Measurements from ENCODE around the gene CUTA.

The CUTA gene

GRCh38 chr6:33451606-33452005 is 33.7 kb upstream of the CUTA start:
- no peak for DNase-seq (ENCODE audit: insufficient read length)
- no peak for FAIRE-seq
- no peak for TF ChIP-seq POLR2A (IDR thresholded peaks at IDR 0.05; ENCODE audit: low read depth, low read length)
- no peak for TF ChIP-seq TAF1 (IDR thresholded peaks at IDR 0.05; ENCODE audit: borderline replicate concordance, low read depth, low read length)
- TF ChIP-seq POLR2AphosphoS5 (IDR thresholded peaks at IDR 0.05; ENCODE audit: low read depth, low read length): no peak

DNA sequence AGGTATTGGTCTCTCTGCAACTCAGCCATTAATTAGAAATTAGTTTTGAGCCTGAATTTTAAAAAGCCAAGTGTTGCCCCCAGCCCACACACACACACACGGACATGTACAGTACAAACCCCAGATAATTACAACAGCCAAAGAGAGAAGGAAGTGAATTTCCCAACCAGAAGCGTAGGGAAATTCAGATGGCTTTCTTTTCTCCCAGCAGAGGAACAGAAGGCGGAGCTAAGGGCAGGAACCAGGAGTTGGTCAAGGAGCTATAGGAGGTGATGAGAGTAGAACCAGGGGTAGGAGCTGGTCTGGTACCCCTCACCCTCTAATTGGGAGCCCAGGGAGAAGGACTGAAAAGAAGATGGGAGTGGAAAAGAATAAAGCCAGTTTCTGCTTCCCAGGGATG is 32.5 kb upstream of the CUTA start:
- TF ChIP-seq POLR2AphosphoS5 (IDR thresholded peaks at IDR 0.05; ENCODE audit: low read depth, low read length): no peak
- TF ChIP-seq TAF1 (IDR thresholded peaks at IDR 0.05; ENCODE audit: borderline replicate concordance, low read depth, low read length): no peak
- TF ChIP-seq POLR2A (IDR thresholded peaks at IDR 0.05; ENCODE audit: low read depth, low read length): no peak
- DNase-seq (ENCODE audit: insufficient read length): no peak
- FAIRE-seq: no peak

- FAIRE-seq: no peak
- no peak for TF ChIP-seq POLR2AphosphoS5 (IDR thresholded peaks at IDR 0.05; ENCODE audit: low read depth, low read length)
- no peak for TF ChIP-seq POLR2A (IDR thresholded peaks at IDR 0.05; ENCODE audit: low read depth, low read length)
- TF ChIP-seq TAF1 (IDR thresholded peaks at IDR 0.05; ENCODE audit: borderline replicate concordance, low read depth, low read length): no peak
- DNase-seq (ENCODE audit: insufficient read length): no peak
Observed at GRCh38 chr6:33446356-33446755, 28.4 kb upstream of the CUTA start.

GRCh38 chr6:33445119-33445603 is 27.3 kb upstream of the CUTA start:
- no peak for FAIRE-seq
- DNase-seq (ENCODE audit: insufficient read length): no peak
- TF ChIP-seq POLR2AphosphoS5 (IDR thresholded peaks at IDR 0.05; ENCODE audit: low read depth, low read length): no peak
- TF ChIP-seq TAF1 (IDR thresholded peaks at IDR 0.05; ENCODE audit: borderline replicate concordance, low read depth, low read length): no peak
- TF ChIP-seq POLR2A (IDR thresholded peaks at IDR 0.05; ENCODE audit: low read depth, low read length): no peak

DNA sequence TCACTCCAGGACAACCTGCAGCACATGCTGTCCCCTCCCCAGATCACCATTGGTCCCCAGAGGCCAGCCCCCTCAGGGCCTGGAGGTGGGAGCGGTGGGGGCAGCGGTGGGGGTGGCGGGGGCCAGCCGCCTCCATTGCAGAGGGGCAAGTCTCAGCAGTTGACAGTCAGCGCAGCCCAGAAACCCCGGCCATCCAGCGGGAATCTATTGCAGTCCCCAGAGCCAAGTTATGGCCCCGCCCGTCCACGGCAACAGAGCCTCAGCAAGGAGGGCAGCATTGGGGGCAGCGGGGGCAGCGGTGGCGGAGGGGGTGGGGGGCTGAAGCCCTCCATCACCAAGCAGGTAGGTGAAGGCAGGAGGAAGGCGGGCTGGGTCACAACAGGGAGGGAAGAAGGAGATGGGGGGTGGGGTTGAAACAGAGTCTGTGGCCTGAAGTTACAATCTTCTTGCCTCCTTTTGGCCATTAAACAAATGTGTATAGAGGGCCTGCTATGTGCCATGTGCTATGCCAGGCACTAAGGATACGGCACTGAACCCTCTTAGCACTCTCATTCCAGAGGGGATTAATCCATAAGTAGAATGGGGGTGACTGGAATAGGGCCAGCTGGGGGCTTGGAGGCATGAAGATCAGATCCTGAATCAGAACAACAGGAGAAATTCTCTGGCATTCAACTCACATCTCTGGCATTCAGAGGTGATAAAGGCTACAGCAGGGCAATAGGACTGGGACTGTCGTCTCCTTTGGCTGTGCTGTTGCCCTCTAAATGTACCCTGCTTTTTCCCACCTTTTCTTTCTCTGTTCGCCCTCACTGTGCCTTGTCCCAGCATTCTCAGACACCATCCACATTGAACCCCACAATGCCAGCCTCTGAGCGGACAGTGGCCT is 26.0 kb upstream of the CUTA start:
- DNase-seq (ENCODE audit: insufficient read length) (no peak), FAIRE-seq (no peak)
- TF ChIP-seq POLR2A (IDR thresholded peaks at IDR 0.05; ENCODE audit: low read depth, low read length) (no peak), POLR2AphosphoS5 (IDR thresholded peaks at IDR 0.05; ENCODE audit: low read depth, low read length) (no peak), TAF1 (IDR thresholded peaks at IDR 0.05; ENCODE audit: borderline replicate concordance, low read depth, low read length) (no peak)

GRCh38 chr6:33443025-33443424 is 25.1 kb upstream of the CUTA start:
- TF ChIP-seq POLR2AphosphoS5 (IDR thresholded peaks at IDR 0.05; ENCODE audit: low read depth, low read length): no peak
- no peak for TF ChIP-seq POLR2A (IDR thresholded peaks at IDR 0.05; ENCODE audit: low read depth, low read length)
- no peak for TF ChIP-seq TAF1 (IDR thresholded peaks at IDR 0.05; ENCODE audit: borderline replicate concordance, low read depth, low read length)
- FAIRE-seq: no peak
- DNase-seq (ENCODE audit: insufficient read length): no peak

GRCh38 chr6:33442283-33442682 is 24.4 kb upstream of the CUTA start:
- FAIRE-seq: no peak
- TF ChIP-seq POLR2A (IDR thresholded peaks at IDR 0.05; ENCODE audit: low read depth, low read length): no peak
- TF ChIP-seq POLR2AphosphoS5 (IDR thresholded peaks at IDR 0.05; ENCODE audit: low read depth, low read length): no peak
- no peak for TF ChIP-seq TAF1 (IDR thresholded peaks at IDR 0.05; ENCODE audit: borderline replicate concordance, low read depth, low read length)
- DNase-seq (ENCODE audit: insufficient read length): no peak

DNA sequence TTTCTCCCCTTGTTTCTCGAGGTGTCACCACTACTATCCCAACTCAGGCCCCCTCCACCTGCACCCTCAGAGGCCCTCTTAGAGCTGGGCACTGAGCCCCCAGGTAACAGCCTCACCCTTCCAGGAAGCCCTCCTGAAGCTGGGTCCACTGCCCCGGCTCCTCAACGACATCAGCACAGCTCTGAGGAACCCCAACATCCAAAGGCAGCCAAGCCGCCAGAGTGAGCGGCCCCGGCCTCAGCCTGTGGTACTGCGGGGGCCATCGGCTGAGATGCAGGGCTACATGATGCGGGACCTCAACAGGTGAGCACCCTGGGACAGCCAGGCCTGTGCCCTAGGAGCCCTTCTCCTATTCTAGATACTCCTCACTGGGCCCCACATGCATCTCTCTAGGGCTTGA is 23.6 kb upstream of the CUTA start:
- TF ChIP-seq TAF1 (IDR thresholded peaks at IDR 0.05; ENCODE audit: borderline replicate concordance, low read depth, low read length): no peak
- no peak for FAIRE-seq
- DNase-seq (ENCODE audit: insufficient read length): no peak

DNA sequence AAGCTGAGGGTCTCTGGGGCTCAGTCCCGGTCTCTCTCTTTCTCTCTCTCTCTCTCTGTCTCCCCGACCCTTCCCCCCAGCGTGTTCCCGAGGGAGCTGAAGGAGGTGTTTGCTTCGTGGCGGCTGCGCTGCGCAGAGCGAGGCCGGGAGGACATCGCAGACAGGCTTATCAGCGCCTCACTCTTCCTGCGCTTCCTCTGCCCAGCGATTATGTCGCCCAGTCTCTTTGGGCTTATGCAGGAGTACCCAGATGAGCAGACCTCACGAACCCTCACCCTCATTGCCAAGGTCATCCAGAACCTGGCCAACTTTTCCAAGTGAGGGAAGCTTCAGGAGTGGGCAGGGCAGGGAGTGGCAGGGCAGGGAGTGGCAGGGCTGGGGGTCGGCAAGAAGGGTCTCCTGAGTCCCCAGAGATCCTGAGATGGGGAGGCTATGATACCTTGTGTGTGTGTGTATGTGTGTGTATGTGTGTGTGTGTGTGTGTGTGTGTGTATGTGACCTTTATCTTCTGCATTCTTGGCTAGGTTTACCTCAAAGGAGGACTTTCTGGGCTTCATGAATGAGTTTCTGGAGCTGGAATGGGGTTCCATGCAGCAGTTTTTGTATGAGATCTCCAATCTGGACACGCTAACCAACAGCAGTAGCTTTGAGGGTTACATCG is 22.9 kb upstream of the CUTA start:
- TF ChIP-seq POLR2AphosphoS5 (IDR thresholded peaks at IDR 0.05; ENCODE audit: low read depth, low read length) (no peak), POLR2A (IDR thresholded peaks at IDR 0.05; ENCODE audit: low read depth, low read length) (no peak), TAF1 (IDR thresholded peaks at IDR 0.05; ENCODE audit: borderline replicate concordance, low read depth, low read length) (no peak)
- no peak for FAIRE-seq
- no peak for DNase-seq (ENCODE audit: insufficient read length)

DNA sequence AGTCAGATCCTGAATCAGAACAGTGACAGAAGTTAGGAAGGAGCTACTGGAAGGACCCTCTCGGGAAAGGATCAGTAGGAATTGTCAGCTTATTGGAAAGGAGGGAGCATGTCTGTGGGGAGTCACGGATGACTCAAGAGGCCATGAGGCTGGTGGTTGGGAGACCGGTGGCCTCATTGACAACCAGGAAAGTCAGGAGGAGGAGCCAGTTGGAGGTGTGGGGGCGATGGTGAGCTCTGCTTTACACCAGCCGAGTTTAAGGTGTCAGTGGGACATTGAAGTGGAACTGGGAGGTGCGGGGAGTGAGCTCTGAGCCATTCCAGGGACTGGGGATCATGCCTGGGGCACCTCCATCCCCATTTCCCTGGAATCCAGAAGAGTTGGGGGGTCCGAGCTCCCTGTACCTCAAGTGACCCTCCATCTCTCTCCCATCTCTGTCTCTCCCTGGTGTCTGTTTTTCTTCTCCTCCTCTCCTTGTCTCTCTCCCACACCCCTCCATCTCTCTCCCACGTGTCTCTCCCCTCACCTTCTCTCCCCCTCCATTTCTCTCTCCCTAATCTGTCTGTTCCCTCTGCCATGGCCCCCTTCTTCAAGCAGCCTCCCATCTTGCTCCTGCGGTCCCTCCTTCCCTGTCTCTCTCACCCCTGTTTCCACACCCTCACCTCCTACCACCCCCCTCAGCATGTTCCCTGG is 22.2 kb upstream of the CUTA start:
- DNase-seq (ENCODE audit: insufficient read length) (no peak), FAIRE-seq (no peak)
- TF ChIP-seq TAF1 (IDR thresholded peaks at IDR 0.05; ENCODE audit: borderline replicate concordance, low read depth, low read length): no peak
- no peak for TF ChIP-seq POLR2AphosphoS5 (IDR thresholded peaks at IDR 0.05; ENCODE audit: low read depth, low read length)
- no peak for TF ChIP-seq POLR2A (IDR thresholded peaks at IDR 0.05; ENCODE audit: low read depth, low read length)

DNA sequence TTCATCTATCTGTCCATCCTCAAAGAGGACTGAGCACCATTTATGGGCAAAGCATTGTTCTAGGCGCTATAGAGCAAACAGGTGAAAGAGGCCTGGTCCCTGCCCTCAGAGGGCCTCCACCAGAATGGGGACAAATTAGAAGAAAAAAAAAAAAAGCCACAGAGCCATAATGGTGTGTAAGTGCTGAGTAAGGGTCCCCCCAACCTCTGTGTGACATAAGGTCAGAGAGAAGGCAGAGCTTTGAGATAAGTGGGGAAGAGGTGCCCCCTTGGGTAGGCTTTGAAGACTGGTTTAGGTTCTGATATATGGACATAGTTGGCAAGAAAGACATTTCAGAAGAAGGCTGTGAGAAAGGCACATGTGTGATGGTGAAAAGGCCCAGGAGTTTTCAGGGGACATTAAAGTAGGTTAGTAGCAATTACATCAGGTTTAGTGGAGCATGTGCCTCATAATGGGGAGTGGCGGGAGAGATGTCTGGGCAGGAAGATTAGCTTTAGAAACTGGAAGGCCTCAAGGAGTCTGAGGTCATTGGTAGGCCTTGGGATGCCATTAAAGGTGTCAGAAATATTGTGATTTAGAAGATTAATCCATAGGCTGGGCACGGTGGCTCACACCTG is 21.2 kb upstream of the CUTA start:
- FAIRE-seq: no peak
- DNase-seq (ENCODE audit: insufficient read length): no peak
- TF ChIP-seq TAF1 (IDR thresholded peaks at IDR 0.05; ENCODE audit: borderline replicate concordance, low read depth, low read length): no peak
- TF ChIP-seq POLR2AphosphoS5 (IDR thresholded peaks at IDR 0.05; ENCODE audit: low read depth, low read length): no peak
- no peak for TF ChIP-seq POLR2A (IDR thresholded peaks at IDR 0.05; ENCODE audit: low read depth, low read length)
